IMR-90 (cell line): ENCODE measurements around the gene GRIA3. TPM values are rescaled to one million over a fixed set of nuclear protein-coding genes. Genes with fewer than 3 reads are reported as not detected.

ENCODE experiments used
- ATAC-seq: fragments of 200-7000 bp; cut with Tn5 transposase; 2 replicates; pipeline ENCODE4 v1.9.1; 2020; ENCODE audit warnings: low read depth, mild to moderate bottlenecking, moderate library complexity
- BruUV-seq: library from RNA; stranded (reverse); fragments of 400-500 nt; replicated peaks from 2 replicates; lab custom pipeline; 2021; lab: Mats Ljungman, UMichigan
- CTCF ChIA-PET: fragments of 300-600 bp; formaldehyde crosslinking; extraction: SDS; loops from one replicate; lab custom pipeline; 2021; ENCODE audit warnings: antibody characterized with exemption; lab: Yijun Ruan, JAX
- POLR2A ChIA-PET: fragments of 300-600 bp; sonication (Branson Sonifier 250); formaldehyde crosslinking; loops from one replicate; lab custom pipeline; 2022; ENCODE audit warnings: antibody characterized with exemption; ENCODE audit not compliant: unreplicated experiment; lab: Charles Lee
- DNase-seq: peaks from one replicate; pipeline ENCODE4 v3.0.0; 2013
- H2AFZ ChIP-seq: replicated peaks from 2 replicates; pipeline ENCODE3; 2013; ENCODE audit warnings: low read length, mild to moderate bottlenecking; ENCODE audit not compliant: poor library complexity
- H2AK5ac ChIP-seq: 2 replicates; pipeline ENCODE4 v1.6.1; 2013; ENCODE audit warnings: low read depth, low read length, inconsistent platforms
- H2AK9ac ChIP-seq: replicated peaks from 2 replicates; pipeline ENCODE3; 2013; ENCODE audit warnings: mild to moderate bottlenecking, low read depth, low read length, moderate library complexity; ENCODE audit not compliant: poor library complexity
- H2BK120ac ChIP-seq: 2 replicates; pipeline ENCODE4 v1.6.1; 2013; ENCODE audit warnings: low read depth, low read length, inconsistent platforms
- H2BK15ac ChIP-seq: 3 replicates; pipeline ENCODE4 v1.6.1; 2013; ENCODE audit warnings: low read depth, low read length, inconsistent platforms
- H2BK20ac ChIP-seq: 2 replicates; pipeline ENCODE4 v1.6.1; 2013; ENCODE audit warnings: low read depth, mild to moderate bottlenecking, inconsistent platforms, low read length, moderate library complexity
- H2BK5ac ChIP-seq: 2 replicates; pipeline ENCODE4 v1.6.1; 2013; ENCODE audit warnings: mild to moderate bottlenecking, low read depth, low read length, inconsistent platforms; ENCODE audit not compliant: poor library complexity, severe bottlenecking
- H3K14ac ChIP-seq: replicated peaks from 2 replicates; pipeline ENCODE4 v1.6.1; 2013; ENCODE audit warnings: low read depth, low read length, inconsistent platforms
- H3K18ac ChIP-seq: 2 replicates; pipeline ENCODE4 v1.6.1; 2013; ENCODE audit warnings: low read depth, low read length, control low read depth
- H3K23ac ChIP-seq: 2 replicates; pipeline ENCODE4 v1.6.1; 2013; ENCODE audit warnings: low read depth, low read length, inconsistent platforms
- H3K27ac ChIP-seq: 2 replicates; pipeline ENCODE4 v1.5.1; 2013; ENCODE audit warnings: mild to moderate bottlenecking, control low read depth, low read length; ENCODE audit not compliant: insufficient read depth
- H3K27me3 ChIP-seq: 2 replicates; pipeline ENCODE4 v1.6.1; 2013; ENCODE audit warnings: low read length; ENCODE audit not compliant: control insufficient read depth, insufficient read depth
- H3K36me3 ChIP-seq: 2 replicates; pipeline ENCODE4 v1.6.1; 2013; ENCODE audit warnings: low read length, mixed read lengths; ENCODE audit not compliant: control insufficient read depth, insufficient read depth
- H3K4ac ChIP-seq: 2 replicates; pipeline ENCODE4 v1.6.1; 2013; ENCODE audit warnings: low read depth, low read length, inconsistent platforms
- H3K4me1 ChIP-seq: 2 replicates; pipeline ENCODE4 v1.6.1; 2013; ENCODE audit warnings: low read length, mixed read lengths; ENCODE audit not compliant: control insufficient read depth, insufficient read depth
- H3K4me2 ChIP-seq: 2 replicates; pipeline ENCODE4 v1.6.1; 2013; ENCODE audit warnings: low read depth, mild to moderate bottlenecking, control low read depth, low read length, moderate library complexity
- H3K4me3 ChIP-seq: 2 replicates; pipeline ENCODE4 v1.5.1; 2013; ENCODE audit warnings: low read depth, mild to moderate bottlenecking, control low read depth, low read length, moderate library complexity; ENCODE audit not compliant: insufficient read depth
- H3K56ac ChIP-seq: 2 replicates; pipeline ENCODE4 v1.6.1; 2013; ENCODE audit warnings: low read length, inconsistent platforms; ENCODE audit not compliant: insufficient read depth; ENCODE audit errors: extremely low read depth
- H3K79me1 ChIP-seq, 2 experiments: 2 replicates each; pipeline ENCODE4 v1.6.1; 2013; ENCODE audit warnings: low read length in 2 of 2, inconsistent platforms in 1 of 2, low read depth in 1 of 2
- H3K9ac ChIP-seq: 2 replicates; pipeline ENCODE4 v1.6.1; 2013; ENCODE audit warnings: low read depth, low read length, control low read depth
- H3K9me1 ChIP-seq: 2 replicates; pipeline ENCODE4 v1.6.1; 2013; ENCODE audit warnings: low read length, inconsistent platforms; ENCODE audit not compliant: insufficient read depth
- H3K9me3 ChIP-seq: 2 replicates; pipeline ENCODE4 v1.6.1; 2013; ENCODE audit warnings: low read length; ENCODE audit not compliant: control insufficient read depth, insufficient read depth
- H4K20me1 ChIP-seq: 2 replicates; pipeline ENCODE4 v1.6.1; 2013; ENCODE audit warnings: low read length, inconsistent platforms; ENCODE audit not compliant: insufficient read depth
- H4K5ac ChIP-seq: 2 replicates; pipeline ENCODE4 v1.6.1; 2013; ENCODE audit warnings: mild to moderate bottlenecking, low read depth, low read length, control low read depth
- H4K8ac ChIP-seq, 2 experiments: 2 replicates each; pipeline ENCODE4 v1.6.1; 2013; ENCODE audit warnings: low read depth in 2 of 2, low read length in 2 of 2, control low read depth in 1 of 2, inconsistent platforms in 1 of 2
- H4K91ac ChIP-seq: 2 replicates; pipeline ENCODE4 v1.6.1; 2013; ENCODE audit warnings: low read depth, low read length, inconsistent platforms; ENCODE audit not compliant: insufficient read depth
- BHLHE40 ChIP-seq: fragments of 150-350 bp; IDR thresholded peaks from 2 replicates; pipeline ENCODE4 v1.6.1; 2016; ENCODE audit warnings: mild to moderate bottlenecking, low read depth, low read length
- CTCF ChIP-seq: conservative IDR thresholded peaks from 2 replicates; pipeline ENCODE4 v1.5.1; 2012; ENCODE audit warnings: mild to moderate bottlenecking, low read depth, low read length, improper control_type of control experiment
- ELK1 ChIP-seq: fragments of 150-350 bp; IDR thresholded peaks from 2 replicates; pipeline ENCODE4 v1.6.1; 2016; ENCODE audit warnings: low read depth, mild to moderate bottlenecking, low read length, moderate library complexity, borderline replicate concordance
- POLR2A ChIP-seq: IDR thresholded peaks from 2 replicates; pipeline ENCODE4 v1.6.1; 2012; ENCODE audit warnings: mild to moderate bottlenecking, low read depth, low read length
- RAD21 ChIP-seq: IDR thresholded peaks from 2 replicates; pipeline ENCODE4 v1.6.1; 2012; ENCODE audit warnings: low read length, improper control_type of control experiment
- RFX5 ChIP-seq: IDR thresholded peaks from 2 replicates; pipeline ENCODE4 v1.8.0; 2012; ENCODE audit warnings: low read depth, mild to moderate bottlenecking, low read length, moderate library complexity
- SMC3 ChIP-seq: fragments of 150-350 bp; IDR thresholded peaks from 2 replicates; pipeline ENCODE4 v1.6.1; 2016; ENCODE audit warnings: low read depth, mild to moderate bottlenecking, antibody characterized with exemption, low read length, moderate library complexity
- WGBS, 2 experiments: methylation state at CpG; one replicate each; pipeline versions ENCODE4 v1.1.5 to v1.1.7; 2013; ENCODE audit warnings: missing lambda C conversion rate in 2 of 2; ENCODE audit not compliant: insufficient read length in 1 of 2; ENCODE audit errors: extremely low coverage in 2 of 2; 5-methylcytosine and 5-hydroxymethylcytosine counted together
- dilution Hi-C: fragments of 300-500 bp; cut with HindIII; formaldehyde crosslinking; loops from one replicate; pipeline ENCODE4 v1.14.3; 2018; ENCODE audit warnings: low sequenced_read_pairs; ENCODE audit not compliant: unreplicated experiment
- in situ Hi-C: fragments of 300-500 bp; cut with MboI; formaldehyde crosslinking; loops from 3 replicates; pipeline ENCODE4 v1.14.3; 2019; ENCODE audit warnings: low sequenced_read_pairs, inconsistent platforms, mixed read lengths
- intact Hi-C: fragments of 100-400 bp; cut with micrococcal nuclease; formaldehyde crosslinking; loops from 2 replicates; pipeline ENCODE4 v1.10.0; 2022
- polyA plus RNA-seq, 3 experiments: library from polyadenylated mRNA; depleted of rRNA; stranded (reverse); fragments of >200 nt; gene quantifications; 2 replicates each; pipeline ENCODE4 v1.2.3, GENCODE V29; 2012; ENCODE audit warnings: low replicate concordance in 1 of 3
- total RNA-seq: library from RNA; depleted of rRNA; stranded (reverse); fragments of >200 nt; gene quantifications from 2 replicates; pipeline ENCODE4 v1.2.3, GENCODE V29; 2012

GRIA3 gene
- total and polyA plus RNA-seq, 2 of the 4 experiments (the other 2 are of a cell fraction): not detected

GRCh38 chrX:123173833-123174232, 10.2 kb upstream of the GRIA3 start:
- Histone ChIP-seq H3K18ac (no peak overlapping the region), H2BK20ac (no peak overlapping the region), H3K9me1 (no peaks in the 10 kb centered on the region), H3K27ac (no peak overlapping the region), H3K9ac (no peak overlapping the region), H4K5ac (no peak overlapping the region), H2BK5ac (no peak overlapping the region), H2AK9ac (no peak overlapping the region), H3K4ac (no peak overlapping the region), H2AK5ac (no peak overlapping the region), H2AFZ (no peak overlapping the region), H4K20me1 (no peaks in the 10 kb centered on the region), H4K8ac (no peak overlapping the region), H3K36me3 (no peaks in the 10 kb centered on the region), H3K4me1 (no peaks in the 10 kb centered on the region), H2BK120ac (no peak overlapping the region), H3K23ac (no peak overlapping the region), H3K9me3 (no peaks in the 10 kb centered on the region), H3K4me3 (no peak overlapping the region), H3K56ac (no peak overlapping the region), H3K27me3 (no peaks in the 10 kb centered on the region), H3K4me2 (no peak overlapping the region), H4K91ac (no peak overlapping the region), H3K79me1 (no peaks in the 10 kb centered on the region), H2BK15ac (no peak overlapping the region), H3K14ac (no peak overlapping the region)
- in situ Hi-C loops: no loop called here
- ChIA-PET CTCF (no interaction called here), POLR2A (no interaction called here)
- DNase-seq (no peak), ATAC-seq (no peak)
- no CpG with 5 or more reads among the region's 1 CpG for WGBS, 2 experiments
- dilution Hi-C loops: no loop called here
- no TSS peak for BruUV-seq
- TF ChIP-seq SMC3 (no peak), POLR2A (no peak), ELK1 (no peak), RFX5 (no peak), CTCF (0 out of 2 replicates have a peak, but pooled peaks have one; percentile 18), BHLHE40 (no peak), RAD21 (no peak)
- intact Hi-C loops: no loop called here
